OCI-LY7 (cell line): ENCODE results near the gene CABP4.

ENCODE experiments used
- CTCF ChIP-seq: fragments of 200-600 bp; sonication (generic); conservative IDR thresholded peaks from 2 replicates; pipeline ENCODE4 v1.5.1; 2014; ENCODE audit warnings: mild to moderate bottlenecking, antibody characterized with exemption, low read length, moderate library complexity, mixed read lengths
- EZH2phosphoT487 ChIP-seq: fragments of 200-600 bp; sonication (generic); IDR thresholded peaks from 2 replicates; pipeline ENCODE4 v1.6.1; 2018; ENCODE audit warnings: low read depth, borderline replicate concordance, mild to moderate bottlenecking, mixed run types, antibody characterized with exemption, low read length, moderate library complexity, mixed read lengths

GRCh38 chr11:67429038-67429668 lies 26.0 kb upstream of the CABP4 start:
- TF ChIP-seq CTCF (0 out of 2 replicates have a peak, but pooled peaks have one; percentile 22), EZH2phosphoT487 (no peak)
